Astrocyte of the spinal cord (primary cell): ENCODE results near the gene FNDC3B.

Experiments
- DNase-seq: peaks from one replicate; pipeline ENCODE4 v3.0.0; 2011; ENCODE audit warnings: low read depth, low spot score
- H3K4me3 ChIP-seq: 2 replicates; pipeline ENCODE4 v1.5.1; 2011; ENCODE audit warnings: low read depth, mild to moderate bottlenecking, low read length, moderate library complexity
- in situ Hi-C: cut with HindIII; loops from 2 replicates; pipeline ENCODE4 v1.10.0; 2017; ENCODE audit warnings: low sequenced_read_pairs
- TF ChIP-seq, protein P1 (sequence below): IDR thresholded peaks from 2 replicates; pipeline ENCODE4 v1.5.1; 2012; ENCODE audit warnings: low read depth, mild to moderate bottlenecking, low read length, inconsistent platforms

Gene FNDC3B

DNA sequence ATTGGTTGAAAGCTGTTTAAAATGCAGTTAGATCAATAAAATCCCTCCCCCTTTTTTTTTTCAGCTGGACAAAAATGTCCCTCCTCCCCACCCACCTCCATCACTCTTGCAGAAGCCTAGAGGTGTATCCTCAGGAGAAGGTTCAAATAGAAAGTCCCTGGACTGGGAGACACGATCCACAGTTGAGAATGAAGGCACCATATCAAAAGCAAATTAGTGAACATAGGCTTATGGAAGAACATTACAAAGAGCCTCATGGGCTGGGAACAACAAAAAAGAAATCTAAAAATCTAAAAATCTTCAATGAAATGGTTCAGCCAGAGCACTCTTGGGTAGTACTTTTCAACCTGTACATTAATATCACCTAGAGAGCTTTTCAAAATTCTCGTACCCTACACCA lies 362.7 kb downstream of the FNDC3B start:
- in situ Hi-C loops = no loop called here
- TF ChIP-seq, protein P1, sequence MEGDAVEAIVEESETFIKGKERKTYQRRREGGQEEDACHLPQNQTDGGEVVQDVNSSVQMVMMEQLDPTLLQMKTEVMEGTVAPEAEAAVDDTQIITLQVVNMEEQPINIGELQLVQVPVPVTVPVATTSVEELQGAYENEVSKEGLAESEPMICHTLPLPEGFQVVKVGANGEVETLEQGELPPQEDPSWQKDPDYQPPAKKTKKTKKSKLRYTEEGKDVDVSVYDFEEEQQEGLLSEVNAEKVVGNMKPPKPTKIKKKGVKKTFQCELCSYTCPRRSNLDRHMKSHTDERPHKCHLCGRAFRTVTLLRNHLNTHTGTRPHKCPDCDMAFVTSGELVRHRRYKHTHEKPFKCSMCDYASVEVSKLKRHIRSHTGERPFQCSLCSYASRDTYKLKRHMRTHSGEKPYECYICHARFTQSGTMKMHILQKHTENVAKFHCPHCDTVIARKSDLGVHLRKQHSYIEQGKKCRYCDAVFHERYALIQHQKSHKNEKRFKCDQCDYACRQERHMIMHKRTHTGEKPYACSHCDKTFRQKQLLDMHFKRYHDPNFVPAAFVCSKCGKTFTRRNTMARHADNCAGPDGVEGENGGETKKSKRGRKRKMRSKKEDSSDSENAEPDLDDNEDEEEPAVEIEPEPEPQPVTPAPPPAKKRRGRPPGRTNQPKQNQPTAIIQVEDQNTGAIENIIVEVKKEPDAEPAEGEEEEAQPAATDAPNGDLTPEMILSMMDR = no peak
- no peak overlapping the region for H3K4me3 ChIP-seq
- DNase-seq = no peak

DNA sequence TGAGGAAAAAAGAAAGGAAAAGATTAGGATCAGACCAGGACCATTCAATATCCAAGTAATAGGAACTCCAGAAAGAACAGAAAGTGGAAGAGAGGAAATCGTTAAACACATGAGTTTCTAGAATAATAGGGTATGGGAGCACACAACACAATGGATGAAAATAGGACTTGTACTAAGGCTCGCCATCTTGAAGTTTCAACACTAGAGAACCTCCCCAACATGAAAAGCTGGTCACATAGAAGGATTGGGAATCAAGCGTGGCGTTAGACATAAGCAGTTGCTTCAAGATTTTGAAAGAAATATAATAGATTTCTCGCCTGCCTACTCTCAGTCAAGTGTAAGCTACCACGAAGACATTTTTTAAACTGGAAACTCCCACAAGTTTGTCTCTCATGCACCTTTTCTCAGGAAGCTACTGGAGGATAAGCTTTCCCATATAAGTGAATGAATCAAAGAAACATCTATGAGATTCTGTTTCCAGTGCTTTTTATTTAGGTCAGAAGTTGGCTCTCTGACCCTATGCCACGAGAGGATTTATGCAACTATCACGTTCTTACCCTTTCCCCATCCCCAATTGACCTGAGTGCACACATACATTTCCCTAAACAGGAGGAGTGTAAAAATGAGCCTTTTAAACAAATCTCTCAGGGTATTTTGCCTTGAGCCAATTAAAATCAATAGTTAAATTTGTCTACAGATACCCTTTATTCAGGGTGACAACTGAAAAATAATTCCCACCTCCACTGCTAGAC lies 363.7 kb downstream of the FNDC3B start:
- TF ChIP-seq, protein P1 = no peak
- H3K4me3 ChIP-seq = no peak overlapping the region
- no peak for DNase-seq
- in situ Hi-C loops = no loop called here

DNA sequence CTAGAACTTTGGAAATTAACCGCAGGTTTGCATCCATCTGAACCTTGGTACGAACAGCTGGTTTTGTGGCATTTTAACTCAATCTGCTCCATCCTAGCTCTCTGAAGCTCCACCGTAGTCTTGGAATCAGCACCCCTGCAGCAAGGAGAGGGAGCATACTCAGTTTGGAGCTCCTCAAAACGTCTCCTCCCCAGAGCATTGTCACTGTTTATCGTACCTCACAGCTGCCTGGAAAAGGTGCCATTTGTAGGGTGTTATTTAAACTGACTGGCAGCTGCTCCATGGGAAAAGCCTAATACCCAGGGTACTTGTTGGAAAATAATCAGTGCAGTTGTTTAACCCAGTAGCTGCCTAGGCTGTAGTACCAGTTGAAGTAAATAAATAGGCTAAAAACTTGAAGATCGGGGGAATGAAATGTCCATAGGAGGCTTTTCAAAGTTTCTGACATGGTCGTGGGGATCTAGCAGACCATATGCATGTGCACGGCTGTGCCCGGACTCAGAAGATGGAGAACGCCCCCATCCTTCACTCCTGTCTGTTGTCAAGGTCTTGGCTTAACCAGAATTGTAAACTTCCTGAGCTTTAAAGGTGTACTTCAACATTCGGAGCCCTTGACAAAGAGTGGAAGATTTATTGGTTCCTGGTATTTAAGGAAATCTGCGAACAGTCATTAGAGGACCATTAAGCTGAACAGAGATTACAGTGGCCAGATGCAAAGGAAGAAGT lies 365.0 kb downstream of the FNDC3B start:
- TF ChIP-seq, protein P1 = no peak
- no peak for DNase-seq
- in situ Hi-C loops = no loop called here
- no peak overlapping the region for H3K4me3 ChIP-seq

DNA sequence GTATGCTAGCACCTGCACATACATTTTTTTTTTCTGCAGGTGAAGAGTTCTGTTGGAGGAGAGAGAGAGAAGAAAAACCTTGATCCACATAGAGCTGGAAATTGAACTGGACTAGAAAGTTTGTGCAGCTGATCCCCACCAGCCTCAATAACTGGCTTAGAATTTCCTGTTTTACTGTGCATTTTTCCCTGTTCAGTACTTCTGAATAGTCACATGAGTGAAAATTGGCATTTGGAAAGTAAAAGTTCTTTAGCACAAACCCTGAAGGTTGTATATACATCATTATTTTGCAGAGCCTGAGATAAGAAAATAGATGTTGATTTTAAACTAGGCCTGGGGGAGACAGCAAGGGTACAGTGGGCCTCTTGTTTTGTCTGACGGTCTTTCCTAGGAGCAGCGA lies 366.5 kb downstream of the FNDC3B start:
- in situ Hi-C loops = no loop called here
- no peak for DNase-seq
- H3K4me3 ChIP-seq = no peak overlapping the region
- TF ChIP-seq, protein P1 = no peak

DNA sequence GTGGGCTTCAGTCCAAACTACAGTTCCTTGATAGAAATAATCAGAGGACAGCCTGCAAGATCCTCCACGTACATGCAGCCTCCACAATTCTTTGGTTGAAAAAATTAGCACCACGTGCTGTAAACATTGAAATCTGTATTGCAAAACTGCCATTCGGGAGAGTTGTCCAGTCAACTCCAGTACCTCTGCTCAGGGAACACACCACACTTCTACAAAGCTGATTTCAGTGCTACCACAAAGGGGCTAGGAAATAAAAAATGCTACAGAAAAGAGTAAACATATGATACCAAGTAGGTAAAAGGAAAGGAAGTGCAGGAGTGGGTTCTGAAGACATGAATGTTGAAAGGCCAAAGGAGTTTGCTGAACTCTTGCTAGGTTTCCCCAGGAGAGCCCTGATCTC lies 368.5 kb downstream of the FNDC3B start:
- TF ChIP-seq, protein P1 = no peak
- no peak overlapping the region for H3K4me3 ChIP-seq
- no peak for DNase-seq
- in situ Hi-C loops = no loop called here

DNA sequence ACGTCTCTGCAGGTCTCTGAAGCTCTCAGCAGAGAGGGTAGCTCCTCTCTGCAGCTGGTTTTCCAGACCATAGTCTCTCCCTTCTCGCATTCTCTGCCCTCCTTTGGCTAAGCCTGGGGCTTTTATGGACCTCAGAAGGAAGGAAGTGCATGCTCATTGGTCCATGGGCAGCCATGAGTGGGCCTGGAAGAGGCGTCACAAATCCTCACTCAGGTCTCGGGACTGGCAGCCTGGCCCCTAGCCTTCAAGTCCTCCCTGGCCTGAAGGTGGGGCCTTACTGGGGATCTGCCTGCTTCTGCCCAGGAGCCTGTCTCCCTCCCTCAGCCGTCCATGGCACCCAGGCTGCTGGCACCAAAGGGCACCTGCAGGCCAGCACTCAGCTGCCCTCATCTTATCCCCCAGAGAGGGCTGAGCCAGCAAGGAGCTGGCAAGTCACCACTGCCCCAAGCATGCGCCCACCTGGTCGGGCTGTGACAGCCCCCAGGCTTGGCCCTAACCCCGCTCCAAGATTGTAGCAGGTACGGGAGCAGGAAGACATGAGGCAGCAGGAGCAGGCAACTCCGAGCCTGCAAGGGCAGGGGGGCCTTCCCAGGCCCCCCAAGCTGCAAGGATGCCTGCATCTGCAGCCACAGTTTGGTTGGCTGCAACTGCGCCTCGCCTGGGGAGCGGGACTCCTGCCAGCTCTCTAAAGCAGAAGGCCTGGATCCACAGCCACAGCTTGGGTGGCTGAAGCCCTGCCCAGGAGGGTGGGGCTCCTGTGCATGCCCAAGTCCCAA lies 371.5 kb downstream of the FNDC3B start:
- in situ Hi-C loops = no loop called here
- TF ChIP-seq, protein P1 = no peak
- DNase-seq = no peak
- H3K4me3 ChIP-seq = no peak overlapping the region
